WTC11 (cell line): ENCODE data around the gene ADRA2C. TPM values are rescaled to one million over a fixed set of nuclear protein-coding genes. Genes with fewer than 3 reads are reported as not detected.

Experiments
- ATAC-seq: fragments of 200-7000 bp; cut with Tn5 transposase; 2 replicates; pipeline ENCODE4 v1.10.0; 2021; ENCODE audit warnings: mild to moderate bottlenecking, moderate library complexity
- CTCF ChIA-PET: fragments of 300-600 bp; sonication (Branson Sonifier 250); formaldehyde crosslinking; loops from one replicate; lab custom pipeline; 2021; ENCODE audit warnings: antibody characterized with exemption; lab: Charles Lee
- POLR2A ChIA-PET: fragments of 350-600 bp; sonication (Branson Sonifier 250); formaldehyde crosslinking; loops from one replicate; lab custom pipeline; 2021; ENCODE audit warnings: antibody characterized with exemption; lab: Charles Lee
- DNase-seq: peaks from one replicate; pipeline ENCODE4 v3.0.0; 2021; ENCODE audit warnings: low spot score
- H3K27ac Mint-ChIP-seq: 2 replicates; pipeline ENCODE4 v1.8.0; 2021; ENCODE audit warnings: mixed read lengths
- H3K27me3 Mint-ChIP-seq: 2 replicates; pipeline ENCODE4 v1.8.0; 2021; ENCODE audit warnings: low read depth, mild to moderate bottlenecking, moderate library complexity, mixed read lengths
- H3K36me3 Mint-ChIP-seq: 2 replicates; pipeline ENCODE4 v1.8.0; 2021; ENCODE audit warnings: mixed read lengths
- H3K4me1 Mint-ChIP-seq: 2 replicates; pipeline ENCODE4 v1.8.0; 2022; ENCODE audit warnings: mixed read lengths
- H3K4me3 Mint-ChIP-seq: 2 replicates; pipeline ENCODE4 v1.8.0; 2021; ENCODE audit warnings: mild to moderate bottlenecking, moderate library complexity, mixed read lengths
- H3K9me3 Mint-ChIP-seq: 2 replicates; pipeline ENCODE4 v1.8.0; 2021; ENCODE audit warnings: mixed read lengths
- ATF1 ChIP-seq: sonication (generic); formaldehyde crosslinking; IDR thresholded peaks from 2 replicates; pipeline ENCODE4 v1.8.1; 2023; ENCODE audit warnings: mild to moderate bottlenecking, moderate library complexity, missing genetic modification reagents
- CTCF ChIP-seq: fragments of 200-600 bp; IDR thresholded peaks from 2 replicates; pipeline ENCODE4 v1.8.0; 2022; ENCODE audit warnings: antibody characterized with exemption
- EMX1 ChIP-seq: fragments of 250-450 bp; sonication (Bioruptor Pico); IDR thresholded peaks from 2 replicates; pipeline ENCODE4 v1.8.0; 2021; ENCODE audit warnings: mild to moderate bottlenecking
- FOXJ3 ChIP-seq: sonication (generic); formaldehyde crosslinking; IDR thresholded peaks from 2 replicates; pipeline ENCODE4 v1.9.0; 2021; ENCODE audit warnings: missing genetic modification reagents, mild to moderate bottlenecking, borderline replicate concordance
- JAZF1 ChIP-seq: fragments of 250-450 bp; sonication (Bioruptor Pico); IDR thresholded peaks from 2 replicates; pipeline ENCODE4 v1.9.0; 2021; ENCODE audit warnings: moderate library complexity, mild to moderate bottlenecking, inconsistent platforms
- NFATC4 ChIP-seq: fragments of 250-450 bp; sonication (Bioruptor Pico); IDR thresholded peaks from 2 replicates; pipeline ENCODE4 v1.9.0; 2021; ENCODE audit warnings: mild to moderate bottlenecking
- NFYB ChIP-seq: sonication (generic); formaldehyde crosslinking; conservative IDR thresholded peaks from 2 replicates; pipeline ENCODE4 v1.8.0; 2022; ENCODE audit warnings: low read depth, missing genetic modification reagents
- PREB ChIP-seq: sonication (generic); formaldehyde crosslinking; IDR thresholded peaks from 2 replicates; pipeline ENCODE4 v1.8.1; 2022; ENCODE audit warnings: mild to moderate bottlenecking, missing genetic modification reagents, moderate library complexity, borderline replicate concordance
- RORB ChIP-seq: fragments of 250-450 bp; sonication (Bioruptor Pico); IDR thresholded peaks from 2 replicates; pipeline ENCODE4 v1.9.0; 2021; ENCODE audit warnings: mild to moderate bottlenecking
- SMAD4 ChIP-seq: sonication (generic); formaldehyde crosslinking; IDR thresholded peaks from 2 replicates; pipeline ENCODE4 v1.8.0; 2022; ENCODE audit warnings: mild to moderate bottlenecking, missing genetic modification reagents
- TP53 ChIP-seq: sonication (generic); formaldehyde crosslinking; IDR thresholded peaks from 2 replicates; pipeline ENCODE4 v1.8.1; 2023; ENCODE audit warnings: mild to moderate bottlenecking, missing genetic modification reagents
- ZNF232 ChIP-seq: sonication (generic); formaldehyde crosslinking; IDR thresholded peaks from 2 replicates; pipeline ENCODE4 v1.8.0; 2022; ENCODE audit warnings: mild to moderate bottlenecking, missing genetic modification reagents
- total RNA-seq: library from RNA; stranded (reverse); gene quantifications from 3 replicates; pipeline ENCODE4 v1.2.3, GENCODE V29; 2021
- TF ChIP-seq, protein P1 (sequence below): sonication (generic); formaldehyde crosslinking; conservative IDR thresholded peaks from 2 replicates; pipeline ENCODE4 v1.8.1; 2023; ENCODE audit warnings: mild to moderate bottlenecking, low read depth, missing genetic modification reagents, moderate library complexity
- TF ChIP-seq, protein P2 (sequence below): sonication (generic); formaldehyde crosslinking; IDR thresholded peaks from 2 replicates; pipeline ENCODE4 v1.8.0; 2022; ENCODE audit warnings: mild to moderate bottlenecking, missing genetic modification reagents
- TF ChIP-seq, protein P3 (sequence below): sonication (generic); formaldehyde crosslinking; IDR thresholded peaks from 2 replicates; pipeline ENCODE4 v1.8.1; 2022; ENCODE audit warnings: low read depth, missing genetic modification reagents, borderline replicate concordance
- TF ChIP-seq, protein P4 (sequence below): sonication (generic); formaldehyde crosslinking; IDR thresholded peaks from 2 replicates; pipeline ENCODE4 v1.8.0; 2022; ENCODE audit warnings: mild to moderate bottlenecking, missing genetic modification reagents

ADRA2C gene
- total RNA-seq, 1 experiment from 2014 or later, result 21.8 TPM

DNA sequence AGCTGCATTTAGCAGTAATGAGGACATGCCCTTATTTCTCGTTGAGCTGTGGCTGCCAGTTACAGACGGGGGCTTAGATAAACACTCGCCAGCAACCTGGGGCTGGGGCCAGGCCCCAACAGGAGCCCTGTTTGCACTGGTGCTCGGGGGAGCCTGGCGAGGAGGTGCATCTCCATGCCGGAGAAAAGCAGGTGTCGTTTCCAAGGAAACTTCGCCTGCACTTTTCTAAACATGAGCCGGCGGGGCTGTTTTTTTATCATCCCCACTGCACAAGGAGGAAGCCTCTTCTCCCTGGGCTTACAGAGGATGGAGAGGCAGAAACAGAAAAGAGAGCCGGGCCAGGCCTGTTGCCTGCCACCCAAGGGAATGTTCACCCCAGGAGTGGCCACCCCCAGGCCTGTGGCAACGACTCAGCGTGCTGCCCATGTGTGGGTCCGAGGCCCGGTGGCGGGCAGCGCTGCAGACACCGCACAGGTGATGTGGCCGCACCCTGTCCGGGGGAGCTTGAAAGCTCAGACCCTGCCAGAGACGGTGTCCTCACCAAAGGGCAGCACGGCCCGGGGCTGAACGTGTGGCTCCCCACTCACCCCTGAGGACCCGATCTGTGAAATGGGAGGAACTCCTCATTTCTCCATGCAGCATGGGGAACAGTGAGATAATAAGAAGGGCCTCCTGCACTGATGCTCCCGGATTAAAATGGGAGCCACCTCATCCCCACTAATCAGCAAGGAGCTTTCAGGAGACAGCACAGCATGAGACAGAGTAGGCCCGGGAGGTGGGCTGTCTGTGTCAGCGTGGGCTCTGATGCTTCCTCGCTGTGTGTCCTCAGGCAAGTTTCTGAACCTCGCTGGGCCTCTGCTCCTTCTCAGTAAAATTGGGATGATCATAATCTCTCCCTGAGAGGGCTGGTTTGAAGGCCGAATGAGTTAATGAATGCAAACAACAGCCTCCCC lies 33.8 kb upstream of the ADRA2C start:
- TF ChIP-seq SMAD4 (CRISPR knock-in tag), result no peak
- TF ChIP-seq, protein P1, sequence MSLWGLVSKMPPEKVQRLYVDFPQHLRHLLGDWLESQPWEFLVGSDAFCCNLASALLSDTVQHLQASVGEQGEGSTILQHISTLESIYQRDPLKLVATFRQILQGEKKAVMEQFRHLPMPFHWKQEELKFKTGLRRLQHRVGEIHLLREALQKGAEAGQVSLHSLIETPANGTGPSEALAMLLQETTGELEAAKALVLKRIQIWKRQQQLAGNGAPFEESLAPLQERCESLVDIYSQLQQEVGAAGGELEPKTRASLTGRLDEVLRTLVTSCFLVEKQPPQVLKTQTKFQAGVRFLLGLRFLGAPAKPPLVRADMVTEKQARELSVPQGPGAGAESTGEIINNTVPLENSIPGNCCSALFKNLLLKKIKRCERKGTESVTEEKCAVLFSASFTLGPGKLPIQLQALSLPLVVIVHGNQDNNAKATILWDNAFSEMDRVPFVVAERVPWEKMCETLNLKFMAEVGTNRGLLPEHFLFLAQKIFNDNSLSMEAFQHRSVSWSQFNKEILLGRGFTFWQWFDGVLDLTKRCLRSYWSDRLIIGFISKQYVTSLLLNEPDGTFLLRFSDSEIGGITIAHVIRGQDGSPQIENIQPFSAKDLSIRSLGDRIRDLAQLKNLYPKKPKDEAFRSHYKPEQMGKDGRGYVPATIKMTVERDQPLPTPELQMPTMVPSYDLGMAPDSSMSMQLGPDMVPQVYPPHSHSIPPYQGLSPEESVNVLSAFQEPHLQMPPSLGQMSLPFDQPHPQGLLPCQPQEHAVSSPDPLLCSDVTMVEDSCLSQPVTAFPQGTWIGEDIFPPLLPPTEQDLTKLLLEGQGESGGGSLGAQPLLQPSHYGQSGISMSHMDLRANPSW (CRISPR knock-in tag), result no peak
- TF ChIP-seq PREB, result no peak
- TF ChIP-seq JAZF1 (CRISPR knock-in tag), result no peak
- TF ChIP-seq, protein P2, sequence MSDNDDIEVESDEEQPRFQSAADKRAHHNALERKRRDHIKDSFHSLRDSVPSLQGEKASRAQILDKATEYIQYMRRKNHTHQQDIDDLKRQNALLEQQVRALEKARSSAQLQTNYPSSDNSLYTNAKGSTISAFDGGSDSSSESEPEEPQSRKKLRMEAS (CRISPR knock-in tag), result no peak
- no peak for TF ChIP-seq CTCF
- no peak for TF ChIP-seq NFATC4 (CRISPR knock-in tag)
- TF ChIP-seq, protein P3, sequence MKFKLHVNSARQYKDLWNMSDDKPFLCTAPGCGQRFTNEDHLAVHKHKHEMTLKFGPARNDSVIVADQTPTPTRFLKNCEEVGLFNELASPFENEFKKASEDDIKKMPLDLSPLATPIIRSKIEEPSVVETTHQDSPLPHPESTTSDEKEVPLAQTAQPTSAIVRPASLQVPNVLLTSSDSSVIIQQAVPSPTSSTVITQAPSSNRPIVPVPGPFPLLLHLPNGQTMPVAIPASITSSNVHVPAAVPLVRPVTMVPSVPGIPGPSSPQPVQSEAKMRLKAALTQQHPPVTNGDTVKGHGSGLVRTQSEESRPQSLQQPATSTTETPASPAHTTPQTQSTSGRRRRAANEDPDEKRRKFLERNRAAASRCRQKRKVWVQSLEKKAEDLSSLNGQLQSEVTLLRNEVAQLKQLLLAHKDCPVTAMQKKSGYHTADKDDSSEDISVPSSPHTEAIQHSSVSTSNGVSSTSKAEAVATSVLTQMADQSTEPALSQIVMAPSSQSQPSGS (CRISPR knock-in tag), result no peak
- TF ChIP-seq NFYB, result no peak
- no peak for TF ChIP-seq ZNF232 (CRISPR knock-in tag)
- TF ChIP-seq TP53, result no peak
- no peak for TF ChIP-seq RORB (CRISPR knock-in tag)
- TF ChIP-seq FOXJ3 (CRISPR knock-in tag), result no peak
- TF ChIP-seq EMX1 (CRISPR knock-in tag), result no peak
- TF ChIP-seq, protein P4, sequence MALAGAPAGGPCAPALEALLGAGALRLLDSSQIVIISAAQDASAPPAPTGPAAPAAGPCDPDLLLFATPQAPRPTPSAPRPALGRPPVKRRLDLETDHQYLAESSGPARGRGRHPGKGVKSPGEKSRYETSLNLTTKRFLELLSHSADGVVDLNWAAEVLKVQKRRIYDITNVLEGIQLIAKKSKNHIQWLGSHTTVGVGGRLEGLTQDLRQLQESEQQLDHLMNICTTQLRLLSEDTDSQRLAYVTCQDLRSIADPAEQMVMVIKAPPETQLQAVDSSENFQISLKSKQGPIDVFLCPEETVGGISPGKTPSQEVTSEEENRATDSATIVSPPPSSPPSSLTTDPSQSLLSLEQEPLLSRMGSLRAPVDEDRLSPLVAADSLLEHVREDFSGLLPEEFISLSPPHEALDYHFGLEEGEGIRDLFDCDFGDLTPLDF (CRISPR knock-in tag), result no peak
- TF ChIP-seq ATF1 (CRISPR knock-in tag), result no peak
- Mint-ChIP-seq H3K27ac (no peak overlapping the region), H3K27me3 (peaks cover 6% of the 10 kb centered on the region; the same call in 1 of the 2 replicates), H3K36me3 (peaks cover 3% of the 10 kb centered on the region; the same call in 1 of the 2 replicates), H3K4me1 (peaks cover 20% of the 10 kb centered on the region), H3K4me3 (no peak overlapping the region), H3K9me3 (peaks cover 5% of the 10 kb centered on the region)
- ChIA-PET CTCF (interaction anchor here (1.9 kb wide), 2 partner anchors 15 to 35 kb away, joined by 7 to 11 read pairs; no protein-coding TSS in a partner anchor), POLR2A (no interaction called here)
- no peak for DNase-seq
- no peak for ATAC-seq
